Tibial nerve (tissue), 4 donors: ENCODE measurements around the gene CD80. TPM values are rescaled to one million over a fixed set of nuclear protein-coding genes. Genes with fewer than 3 reads are reported as not detected.
"Not testable (repeated sequence)": the region's sequence is repeated elsewhere in the genome, so short reads cannot be mapped to it uniquely, and the experiment has no call there.

Source experiments
- DNase-seq, 2 donors: peaks; one replicate each; pipeline ENCODE4 v3.0.0-alpha.2; 2019; ENCODE audit warnings: low spot score in 2 of 2
- H3K27ac ChIP-seq, 4 donors: fragments of 200-600 bp; sonication (generic) in 3 of 4; one replicate each; pipeline ENCODE4 v1.5.1; 2017 to 2019; ENCODE audit warnings: mild to moderate bottlenecking in 1 of 4
- H3K27me3 ChIP-seq, 2 donors: fragments of 200-600 bp; sonication (generic) in 1 of 2; one replicate each; pipeline versions ENCODE4 v1.5.1 to v1.6.0; 2017 to 2019
- H3K36me3 ChIP-seq, 3 donors: fragments of 200-600 bp; sonication (generic); one replicate each; pipeline ENCODE4 v1.5.1; 2018 to 2019
- H3K4me1 ChIP-seq, 4 donors: fragments of 200-600 bp; sonication (generic) in 3 of 4; one replicate each; pipeline ENCODE4 v1.5.1; 2017 to 2019
- H3K4me3 ChIP-seq, 4 donors: fragments of 200-600 bp; sonication (generic) in 3 of 4; one replicate each; pipeline ENCODE4 v1.5.1; 2017 to 2019; ENCODE audit warnings: mild to moderate bottlenecking in 1 of 4, moderate library complexity in 1 of 4
- H3K9me3 ChIP-seq, 4 donors: fragments of 200-600 bp; sonication (generic) in 3 of 4; one replicate each; pipeline ENCODE4 v1.5.1; 2017 to 2019
- EP300 ChIP-seq, 2 donors: sonication (generic); formaldehyde crosslinking; IDR thresholded peaks; one replicate each; pipeline ENCODE4 v1.6.1; 2017; ENCODE audit warnings: antibody characterized with exemption in 2 of 2, mild to moderate bottlenecking in 1 of 2
- POLR2A ChIP-seq, 2 donors: fragments of 450-650 bp; IDR thresholded peaks; one replicate each; pipeline ENCODE4 v1.6.1; 2017; ENCODE audit warnings: antibody characterized with exemption in 2 of 2, mild to moderate bottlenecking in 2 of 2, moderate library complexity in 2 of 2
- WGBS, 2 donors: methylation state at CpG; one replicate each; pipeline ENCODE4 v1.1.5; 2018; 5-methylcytosine and 5-hydroxymethylcytosine counted together
- total RNA-seq, 4 donors: library from RNA; depleted of rRNA; stranded (reverse); fragments of >200 nt; gene quantifications; one replicate each; pipeline ENCODE4 v1.1.0, GENCODE V29; 2016
- TF ChIP-seq, protein P1 (sequence below), 5 experiments: fragments of 200-600 bp in 3 of 5; fragments of 450-650 bp in 2 of 5; sonication (generic) in 3 of 5; IDR thresholded peaks; one replicate each; pipeline ENCODE4 v1.5.1; 2016 to 2019; ENCODE audit warnings: antibody characterized with exemption in 5 of 5, mild to moderate bottlenecking in 3 of 5, moderate library complexity in 2 of 5

The CD80 gene
- total RNA-seq, 4 donors from 2014 or later = not detected

DNA sequence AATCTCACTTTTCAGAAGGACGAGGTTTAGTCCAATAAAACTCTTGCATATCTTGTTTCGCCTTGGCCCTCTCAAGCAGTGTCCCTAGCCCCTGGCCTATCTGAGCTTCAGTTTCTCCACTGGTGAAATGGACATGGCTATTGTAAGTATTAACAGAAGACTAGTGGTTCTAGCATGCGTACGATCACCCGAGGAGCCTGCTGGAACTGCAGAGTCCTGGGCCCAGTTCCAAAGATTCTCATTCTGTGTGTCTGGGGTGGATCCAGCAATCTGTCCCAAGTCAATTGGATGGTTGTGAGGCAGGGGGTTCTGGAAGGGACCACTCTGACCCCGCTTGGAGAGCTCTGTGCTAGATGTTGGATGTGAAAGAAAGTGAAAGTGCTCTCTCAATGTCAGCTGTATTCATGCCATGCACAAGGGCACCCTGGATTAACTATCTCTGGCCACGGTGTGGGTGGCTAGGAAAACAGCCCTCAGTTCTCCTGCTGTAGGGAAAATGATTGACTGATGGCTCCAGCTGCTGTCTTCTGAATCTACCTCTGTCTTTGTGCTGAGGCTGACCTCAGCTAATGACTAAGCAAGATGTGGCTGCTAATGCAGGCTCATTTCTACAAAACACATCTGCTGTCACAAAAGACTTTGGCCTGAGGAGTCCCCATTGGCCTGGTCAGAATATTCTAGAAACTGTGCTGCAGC lies 36.4 kb upstream of the CD80 start:
- DNase-seq = no peak
- peaks cover 0 to 22% (median 0%) of the 10 kb centered on the region in 4 donors for H3K4me1 ChIP-seq
- H3K4me3 ChIP-seq = peak overlapping the region; percentile 1 to 29 (median 10)
- H3K36me3 ChIP-seq = no peaks in the 10 kb centered on the region
- no peaks in the 10 kb centered on the region for H3K27me3 ChIP-seq
- peak overlapping the region in 1 of 4 donors; percentile 47 for H3K27ac ChIP-seq
- H3K9me3 ChIP-seq = no peaks in the 10 kb centered on the region
- 57 to 64% methylated on average over 6 to 7 of the region's 7 CpGs for WGBS, 2 donors
- TF ChIP-seq EP300 (IDR thresholded peaks at IDR 0.05) = no peak
- TF ChIP-seq, protein P1, sequence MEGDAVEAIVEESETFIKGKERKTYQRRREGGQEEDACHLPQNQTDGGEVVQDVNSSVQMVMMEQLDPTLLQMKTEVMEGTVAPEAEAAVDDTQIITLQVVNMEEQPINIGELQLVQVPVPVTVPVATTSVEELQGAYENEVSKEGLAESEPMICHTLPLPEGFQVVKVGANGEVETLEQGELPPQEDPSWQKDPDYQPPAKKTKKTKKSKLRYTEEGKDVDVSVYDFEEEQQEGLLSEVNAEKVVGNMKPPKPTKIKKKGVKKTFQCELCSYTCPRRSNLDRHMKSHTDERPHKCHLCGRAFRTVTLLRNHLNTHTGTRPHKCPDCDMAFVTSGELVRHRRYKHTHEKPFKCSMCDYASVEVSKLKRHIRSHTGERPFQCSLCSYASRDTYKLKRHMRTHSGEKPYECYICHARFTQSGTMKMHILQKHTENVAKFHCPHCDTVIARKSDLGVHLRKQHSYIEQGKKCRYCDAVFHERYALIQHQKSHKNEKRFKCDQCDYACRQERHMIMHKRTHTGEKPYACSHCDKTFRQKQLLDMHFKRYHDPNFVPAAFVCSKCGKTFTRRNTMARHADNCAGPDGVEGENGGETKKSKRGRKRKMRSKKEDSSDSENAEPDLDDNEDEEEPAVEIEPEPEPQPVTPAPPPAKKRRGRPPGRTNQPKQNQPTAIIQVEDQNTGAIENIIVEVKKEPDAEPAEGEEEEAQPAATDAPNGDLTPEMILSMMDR (IDR thresholded peaks at IDR 0.05) = no peak
- TF ChIP-seq POLR2A (IDR thresholded peaks at IDR 0.05) = no peak

DNA sequence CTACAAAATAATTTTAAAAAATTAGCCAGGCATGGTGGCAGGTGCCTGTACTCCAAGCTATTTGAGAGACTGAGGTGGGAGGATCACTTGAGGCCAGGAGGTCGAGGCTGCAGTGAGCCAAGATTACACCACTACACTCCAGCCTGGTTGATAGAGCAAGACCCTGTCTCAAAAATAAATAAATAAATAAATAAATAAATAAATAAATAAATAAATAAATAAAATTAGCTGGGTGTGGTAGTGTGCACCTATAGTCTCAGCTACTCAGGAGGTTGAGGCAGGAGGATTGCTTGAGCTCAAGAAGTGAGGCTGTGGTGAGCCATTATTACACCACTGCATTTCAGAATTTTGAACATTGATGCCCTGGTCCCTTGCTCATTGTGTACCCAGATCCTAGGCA lies 35.5 kb upstream of the CD80 start:
- H3K36me3 ChIP-seq, DNase-seq, H3K27me3 ChIP-seq, H3K4me3 ChIP-seq, H3K27ac ChIP-seq, H3K9me3 ChIP-seq: not testable (repeated sequence)
- peaks cover 0 to 22% (median 0%) of the 10 kb centered on the region in 4 donors for H3K4me1 ChIP-seq
- WGBS, 2 donors = 91% methylated on average over 1 of the region's 1 CpG

DNA sequence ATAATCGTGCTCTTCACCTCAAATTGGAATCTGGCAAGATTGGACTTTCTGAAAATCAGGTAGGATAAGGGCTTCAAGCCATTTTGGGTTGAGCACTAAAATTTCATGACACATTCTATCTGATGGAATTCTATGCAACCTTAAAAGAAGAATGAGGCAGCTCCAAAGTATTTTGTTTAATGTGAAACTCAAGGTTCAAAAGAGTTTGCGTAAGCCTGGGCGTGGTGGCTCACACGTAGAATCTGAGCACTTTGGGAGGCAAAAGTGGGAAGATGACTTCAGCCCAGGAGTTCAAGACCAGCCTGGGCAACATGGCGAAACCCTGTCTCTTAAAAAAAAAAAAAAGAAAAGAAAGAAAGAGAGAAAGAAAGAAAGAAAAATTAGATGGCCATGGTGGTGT lies 34.7 kb upstream of the CD80 start:
- no peaks in the 10 kb centered on the region for H3K9me3 ChIP-seq
- H3K36me3 ChIP-seq = peaks cover 0 to 5% (median 0%) of the 10 kb centered on the region in 3 donors
- DNase-seq = no peak
- peaks cover 0 to 22% (median 0%) of the 10 kb centered on the region in 4 donors for H3K4me1 ChIP-seq
- TF ChIP-seq, protein P1 (IDR thresholded peaks at IDR 0.05) = no peak
- no peak for TF ChIP-seq EP300 (IDR thresholded peaks at IDR 0.05)
- TF ChIP-seq POLR2A (IDR thresholded peaks at IDR 0.05) = no peak
- H3K4me3 ChIP-seq = no peak overlapping the region
- H3K27me3 ChIP-seq = no peaks in the 10 kb centered on the region
- H3K27ac ChIP-seq = no peak overlapping the region
- 88 to 89% methylated on average over 5 of the region's 5 CpGs for whole genome bisulfite sequencing, 2 donors

DNA sequence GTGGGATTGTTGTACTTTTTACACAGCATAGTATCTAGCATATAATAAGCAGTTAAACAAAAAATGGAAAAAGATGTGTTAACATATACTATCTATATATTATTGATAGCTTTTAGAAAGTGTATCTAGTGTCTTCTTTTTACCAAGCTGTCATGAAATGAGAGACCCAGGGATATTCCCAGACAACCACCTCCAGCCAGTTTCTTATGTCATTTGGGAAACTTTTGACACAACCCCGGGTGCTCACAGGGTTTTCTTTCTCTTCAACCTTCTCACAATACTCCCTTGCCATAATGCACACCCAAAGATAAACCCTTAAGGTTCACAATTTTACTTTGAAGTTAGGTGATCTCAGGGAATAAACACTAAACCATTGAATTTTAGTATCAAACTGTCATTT lies 33.4 kb upstream of the CD80 start:
- Histone ChIP-seq H3K4me1 (peaks cover 0 to 22% (median 0%) of the 10 kb centered on the region in 4 donors), H3K36me3 (peaks cover 0 to 9% (median 0%) of the 10 kb centered on the region in 3 donors), H3K27me3 (no peaks in the 10 kb centered on the region), H3K27ac (no peak overlapping the region), H3K4me3 (no peak overlapping the region), H3K9me3 (no peaks in the 10 kb centered on the region)
- DNase-seq = no peak
- 57 to 89% methylated on average over 1 of the region's 1 CpG for WGBS, 2 donors
- TF ChIP-seq, protein P1 (IDR thresholded peaks at IDR 0.05) = no peak
- TF ChIP-seq POLR2A (IDR thresholded peaks at IDR 0.05) = no peak
- TF ChIP-seq EP300 (IDR thresholded peaks at IDR 0.05) = no peak

DNA sequence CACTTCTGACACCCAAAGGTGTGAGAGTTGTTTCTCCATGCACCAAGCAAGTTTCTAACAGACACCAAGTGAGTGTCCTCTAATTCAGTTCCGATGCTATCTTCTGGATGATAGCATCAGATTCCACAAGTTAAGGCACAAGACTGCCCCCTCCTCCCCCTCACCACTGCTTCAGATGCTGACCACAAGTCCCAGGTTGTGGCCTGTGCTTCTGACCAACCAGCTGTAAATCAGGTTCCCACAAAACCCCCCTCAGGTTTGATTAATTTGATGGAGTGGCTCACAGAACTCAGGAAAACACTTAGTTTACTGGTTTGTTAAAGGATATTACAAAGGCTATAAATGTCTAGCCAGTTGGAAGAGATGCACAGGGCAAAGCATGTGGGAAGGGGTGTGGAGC lies 31.3 kb upstream of the CD80 start:
- Histone ChIP-seq H3K27ac (no peak overlapping the region), H3K4me1 (peaks cover 0 to 2% (median 0%) of the 10 kb centered on the region in 4 donors)
- WGBS, 2 donors = 89 to 100% methylated on average over 1 of the region's 1 CpG

More for the DNA sequence above, 31.3 kb upstream of the CD80 start:
- Histone ChIP-seq H3K27me3 (no peaks in the 10 kb centered on the region), H3K36me3 (peaks cover 0 to 28% (median 0%) of the 10 kb centered on the region in 3 donors), H3K4me3 (no peak overlapping the region), H3K9me3 (no peaks in the 10 kb centered on the region)
- DNase-seq = no peak
- TF ChIP-seq POLR2A (IDR thresholded peaks at IDR 0.05) = no peak
- TF ChIP-seq EP300 (IDR thresholded peaks at IDR 0.05) = no peak
- TF ChIP-seq, protein P1 (IDR thresholded peaks at IDR 0.05) = no peak
